Stimulated activated CD8-positive, alpha-beta memory T cell treated with anti-CD3 and anti-CD28 coated beads, Interleukin-15, amount 100 ng/mL, for 4 hours (primary cell): Measurements from ENCODE around the gene PAX2.

ENCODE experiments used
- DNase-seq, 2 donors: peaks; one replicate each; pipeline ENCODE4 v3.0.0-alpha.2; 2020; ENCODE audit warnings: low read depth in 2 of 2

The PAX2 gene

DNA sequence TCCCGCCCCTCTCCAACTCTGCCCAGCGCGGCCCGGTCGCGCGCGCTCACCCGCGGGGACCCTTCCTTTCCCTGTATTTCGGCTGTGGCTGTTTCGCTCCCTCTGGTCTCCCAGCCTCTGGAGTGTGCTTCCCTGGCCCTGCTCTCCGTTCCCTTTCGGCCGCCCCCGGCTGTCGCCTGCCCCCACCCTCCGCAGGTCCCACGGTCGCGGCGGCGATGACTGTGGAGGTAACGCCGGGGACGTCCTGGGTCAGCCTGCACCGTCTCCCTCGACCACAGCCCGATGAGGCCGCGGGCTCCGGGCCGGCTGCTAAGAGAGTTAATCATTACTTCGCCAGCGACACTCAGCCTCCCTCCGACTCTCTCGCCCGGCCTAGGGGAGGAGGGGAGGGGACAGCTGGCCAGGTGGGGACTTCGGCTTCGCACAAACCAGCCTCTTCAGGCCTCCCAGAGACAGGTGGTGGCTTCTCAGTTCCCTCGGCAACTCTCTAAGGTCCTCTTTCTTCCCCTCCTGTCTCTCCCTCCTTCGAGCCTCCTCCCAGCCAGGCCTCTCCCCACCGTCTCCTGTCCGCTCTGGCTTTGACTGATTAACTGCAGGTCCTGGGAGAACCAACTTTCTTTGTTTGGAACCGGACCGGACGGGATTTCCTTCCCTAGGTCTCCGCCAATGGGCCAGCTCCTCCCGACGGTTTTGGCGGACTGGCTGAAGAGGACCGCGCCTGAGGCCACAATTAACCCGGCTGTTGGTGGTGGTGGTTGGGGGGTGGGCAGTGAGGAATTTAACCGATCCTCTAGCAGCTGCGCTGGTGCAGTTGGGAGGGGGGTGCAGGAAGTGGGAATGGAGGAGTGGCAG, 5.6 kb upstream of the PAX2 start:
- DNase-seq, result no peak

DNA sequence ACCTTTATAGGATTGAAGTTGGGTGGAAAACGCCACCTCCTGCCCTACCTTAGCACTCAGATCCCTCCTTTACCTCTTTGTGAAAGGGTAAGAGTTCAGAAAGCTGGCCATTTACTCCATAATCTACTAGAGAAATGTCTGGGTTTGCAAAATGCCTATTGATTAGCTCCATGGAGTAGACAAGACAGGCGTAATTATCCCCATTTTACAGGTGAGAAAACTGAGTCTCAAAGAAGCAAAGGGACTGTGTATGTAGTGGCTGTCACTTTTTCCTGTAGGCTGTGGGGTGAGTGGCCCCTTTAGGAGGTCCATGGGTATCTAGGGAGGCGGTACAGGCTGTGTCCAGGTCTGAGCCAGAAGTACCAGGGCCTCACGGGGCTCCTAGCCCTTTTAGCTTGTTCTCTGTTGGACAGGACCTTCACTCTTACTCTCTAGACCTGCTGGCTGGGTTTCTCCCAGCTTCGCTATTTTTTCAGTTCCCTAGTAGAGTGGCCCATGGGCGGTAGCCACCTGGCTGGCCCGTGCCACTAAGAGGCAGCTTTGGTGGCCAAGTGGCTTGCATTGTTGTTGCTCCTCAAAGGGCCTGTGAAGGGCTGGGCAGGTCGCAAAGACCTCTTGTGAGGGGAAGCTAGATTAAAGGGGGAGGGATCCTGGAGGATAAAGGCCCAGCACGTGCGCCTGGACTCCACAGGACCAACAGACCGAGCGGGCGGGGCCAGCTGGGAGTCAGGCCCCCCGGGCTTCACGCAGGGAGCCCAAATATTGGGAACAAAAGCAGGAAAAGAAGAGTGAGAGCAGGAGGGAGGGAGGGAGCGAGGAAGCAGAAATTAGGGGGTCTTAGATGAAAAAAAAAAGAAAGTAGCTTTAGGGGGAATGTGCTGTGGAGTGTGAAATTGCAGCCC, 4.7 kb upstream of the PAX2 start:
- DNase-seq, result no peak

DNA sequence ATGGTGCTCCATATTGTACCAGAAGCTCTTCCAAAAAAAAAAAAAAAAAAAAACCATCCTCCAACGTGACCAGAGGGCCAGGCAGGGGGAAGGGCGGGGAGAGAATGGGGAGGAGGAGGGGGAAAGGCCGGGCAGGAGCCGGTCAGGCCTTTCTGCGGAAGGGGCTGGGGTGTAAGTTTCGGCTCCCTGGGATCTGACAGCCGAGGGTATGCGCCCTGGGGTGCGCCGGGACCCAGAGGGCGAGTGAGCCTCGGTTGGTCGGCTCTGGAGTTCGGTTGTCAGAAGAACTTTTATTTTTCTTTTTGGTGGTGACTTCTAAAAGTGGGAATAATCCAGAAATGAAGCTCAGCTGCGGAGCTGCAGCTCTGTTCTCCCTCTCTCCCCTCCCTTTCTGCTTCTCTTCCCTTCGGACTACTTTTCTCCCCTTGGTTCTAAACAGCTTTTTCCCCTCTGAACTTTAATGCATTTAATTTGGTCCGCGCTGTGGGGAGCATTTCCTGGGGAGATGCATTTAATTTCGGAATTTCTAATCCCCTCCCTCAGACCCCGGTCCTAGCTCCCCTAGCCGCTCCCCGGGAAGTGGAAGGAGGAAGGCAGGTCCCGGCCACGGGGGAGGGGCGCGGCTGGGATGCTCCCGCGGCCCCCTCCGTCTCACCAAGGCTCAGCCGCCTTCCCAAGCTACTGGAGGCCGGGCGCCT, 3.9 kb upstream of the PAX2 start:
- no peak for DNase-seq

DNA sequence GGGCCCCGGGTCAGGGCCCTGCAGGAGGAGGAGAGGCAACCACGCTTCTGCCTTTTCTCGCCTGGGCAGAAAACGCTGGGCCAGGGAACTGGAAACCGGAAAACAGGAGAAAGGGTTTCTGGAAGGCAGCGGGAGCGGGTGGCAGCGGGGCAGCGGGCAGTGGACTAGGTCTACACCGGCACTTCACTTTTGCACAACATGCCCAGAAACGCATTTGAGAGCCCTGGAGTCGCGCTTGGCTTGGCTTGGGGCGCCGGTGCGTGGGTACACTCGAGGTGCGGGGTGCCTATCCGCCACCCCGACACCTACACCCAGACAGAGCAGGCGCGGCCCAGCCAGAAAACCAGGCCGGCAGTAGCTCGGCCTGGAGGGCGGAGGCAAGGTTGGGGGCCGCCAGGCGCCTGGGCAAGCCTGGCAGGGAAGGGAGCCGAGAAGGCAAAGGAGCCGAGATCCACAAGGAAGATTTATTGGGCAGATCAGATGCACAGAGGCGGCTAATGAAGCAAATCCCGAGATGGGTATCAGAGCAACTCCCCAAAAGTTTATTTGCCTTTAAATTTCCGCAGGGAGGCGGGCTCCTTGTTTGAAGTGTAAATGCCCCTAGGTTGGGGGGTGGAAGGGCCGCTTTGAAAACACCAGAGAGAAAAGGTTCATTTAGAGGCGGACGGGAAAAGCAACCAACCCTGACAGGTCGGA, 3.2 kb upstream of the PAX2 start:
- DNase-seq, result no peak

DNA sequence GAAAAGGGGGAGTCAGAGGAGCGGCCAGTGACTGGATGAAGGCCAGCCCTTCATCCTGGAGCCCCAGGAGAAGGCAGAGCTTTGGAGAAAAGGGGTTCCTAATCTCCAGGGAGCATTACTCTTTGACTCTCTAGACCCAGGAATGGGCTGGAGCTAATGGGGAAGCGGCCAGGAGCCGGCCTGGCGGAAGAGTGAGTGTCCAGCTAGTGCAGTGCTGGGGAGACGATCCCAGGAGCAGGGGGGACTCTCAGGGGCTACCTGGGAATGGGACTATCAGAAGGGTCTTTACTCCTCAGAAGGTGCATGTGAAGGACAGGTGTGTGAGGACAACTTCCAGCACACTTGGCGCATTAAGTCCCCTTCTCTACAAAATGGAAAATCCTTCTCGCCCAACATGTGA, 2.4 kb upstream of the PAX2 start:
- DNase-seq, result no peak

DNA sequence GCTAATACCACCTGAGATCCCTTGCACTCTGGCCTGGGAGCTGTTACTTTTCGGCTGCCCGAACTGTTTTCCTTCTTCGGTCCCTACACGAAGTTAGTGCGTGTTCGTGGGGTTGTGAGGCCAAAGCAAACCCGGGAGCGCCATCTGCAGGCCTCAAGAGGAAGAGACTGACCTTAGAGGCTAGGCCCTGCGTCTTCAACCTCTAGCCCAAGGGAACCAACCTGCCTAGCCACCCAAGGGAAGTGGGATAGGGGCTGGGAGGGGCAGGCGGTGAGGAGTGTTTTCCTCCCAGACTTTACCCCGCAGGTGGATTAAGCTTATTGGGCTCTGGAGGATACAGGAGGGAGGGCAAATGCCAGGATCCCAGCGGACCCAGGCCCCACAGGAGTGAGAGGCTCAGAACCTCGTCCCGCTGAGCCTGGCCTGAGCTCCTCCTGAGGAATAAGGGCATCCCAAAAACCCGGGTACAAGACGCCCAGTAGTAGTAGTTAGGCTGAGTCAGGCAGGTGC, 1.7 kb upstream of the PAX2 start:
- DNase-seq, result no peak

DNA sequence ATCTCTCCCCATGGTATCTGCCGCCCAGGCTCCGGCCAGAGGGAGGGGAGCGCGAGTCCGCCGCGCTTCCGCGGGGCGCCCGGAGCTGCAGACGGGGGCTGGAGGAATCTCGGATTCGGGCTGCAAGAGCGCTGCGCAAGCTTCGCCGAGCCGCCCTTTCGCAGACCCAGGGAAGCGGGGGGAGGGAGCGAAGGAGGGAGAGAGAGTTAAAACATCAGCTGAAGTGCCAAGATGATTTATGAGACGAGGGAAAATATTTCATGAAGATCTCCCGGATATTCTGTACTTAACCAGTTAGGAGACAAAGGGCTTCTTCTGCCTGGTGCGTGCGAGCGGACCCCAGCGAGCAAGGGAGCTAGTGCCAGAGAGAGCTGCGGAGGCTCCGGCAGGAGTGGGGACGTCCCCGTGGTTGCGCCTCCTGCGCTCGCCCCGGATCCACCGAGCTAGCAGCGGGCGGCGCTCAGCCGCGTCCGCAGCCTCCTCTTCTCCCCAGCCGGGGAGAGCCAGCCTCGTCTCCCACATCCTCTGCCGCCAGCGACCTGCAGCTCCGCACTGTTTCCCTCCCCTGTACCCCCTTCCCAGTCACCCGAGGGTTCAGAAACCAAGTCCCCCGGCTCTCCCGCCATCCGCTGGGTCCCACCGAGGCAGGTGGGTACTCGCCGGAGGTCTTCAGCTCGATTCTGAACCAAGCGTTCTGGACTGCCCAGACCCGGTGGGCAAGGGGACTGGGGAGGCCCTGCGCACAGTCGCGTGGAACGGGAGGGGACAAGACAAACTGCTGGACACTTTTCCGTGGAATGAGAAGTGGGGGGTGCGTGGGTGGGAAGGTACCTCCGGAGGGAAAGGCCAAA, 1.0 kb upstream of the PAX2 start:
- DNase-seq, result no peak

DNA sequence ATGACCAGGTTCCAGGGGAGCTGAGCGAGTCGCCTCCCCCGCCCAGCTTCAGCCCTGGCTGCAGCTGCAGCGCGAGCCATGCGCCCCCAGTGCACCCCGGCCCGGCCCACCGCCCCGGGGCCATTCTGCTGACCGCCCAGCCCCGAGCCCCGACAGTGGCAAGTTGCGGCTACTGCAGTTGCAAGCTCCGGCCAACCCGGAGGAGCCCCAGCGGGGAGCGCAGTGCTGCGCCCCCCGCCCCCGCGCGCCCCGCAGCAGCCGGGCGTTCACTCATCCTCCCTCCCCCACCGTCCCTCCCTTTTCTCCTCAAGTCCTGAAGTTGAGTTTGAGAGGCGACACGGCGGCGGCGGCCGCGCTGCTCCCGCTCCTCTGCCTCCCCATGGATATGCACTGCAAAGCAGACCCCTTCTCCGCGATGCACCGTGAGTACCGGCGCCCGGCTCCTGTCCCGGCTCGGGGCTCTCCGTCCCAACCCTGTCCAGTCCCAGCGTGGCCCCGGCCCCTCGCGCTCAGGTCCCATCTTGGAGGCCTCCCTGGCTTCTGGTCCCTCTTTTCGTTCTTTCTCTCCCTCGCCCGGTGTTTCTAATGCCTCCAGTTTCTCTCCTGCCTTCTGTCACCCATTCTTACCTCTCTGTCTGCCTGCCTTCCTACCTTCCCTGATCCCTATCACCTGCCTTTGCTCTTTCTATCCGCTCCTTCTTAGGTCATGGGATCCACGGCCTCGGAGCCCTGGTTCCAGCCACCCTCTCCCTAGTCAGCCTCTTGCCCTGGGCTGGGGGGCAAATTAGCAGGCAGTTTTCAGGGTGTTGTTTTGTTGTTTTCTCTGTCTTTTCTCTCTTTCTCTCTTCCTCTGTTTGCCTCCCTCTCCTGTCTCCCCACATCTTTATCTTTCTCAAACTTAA, 751 bp downstream of the PAX2 start:
- no peak for DNase-seq

DNA sequence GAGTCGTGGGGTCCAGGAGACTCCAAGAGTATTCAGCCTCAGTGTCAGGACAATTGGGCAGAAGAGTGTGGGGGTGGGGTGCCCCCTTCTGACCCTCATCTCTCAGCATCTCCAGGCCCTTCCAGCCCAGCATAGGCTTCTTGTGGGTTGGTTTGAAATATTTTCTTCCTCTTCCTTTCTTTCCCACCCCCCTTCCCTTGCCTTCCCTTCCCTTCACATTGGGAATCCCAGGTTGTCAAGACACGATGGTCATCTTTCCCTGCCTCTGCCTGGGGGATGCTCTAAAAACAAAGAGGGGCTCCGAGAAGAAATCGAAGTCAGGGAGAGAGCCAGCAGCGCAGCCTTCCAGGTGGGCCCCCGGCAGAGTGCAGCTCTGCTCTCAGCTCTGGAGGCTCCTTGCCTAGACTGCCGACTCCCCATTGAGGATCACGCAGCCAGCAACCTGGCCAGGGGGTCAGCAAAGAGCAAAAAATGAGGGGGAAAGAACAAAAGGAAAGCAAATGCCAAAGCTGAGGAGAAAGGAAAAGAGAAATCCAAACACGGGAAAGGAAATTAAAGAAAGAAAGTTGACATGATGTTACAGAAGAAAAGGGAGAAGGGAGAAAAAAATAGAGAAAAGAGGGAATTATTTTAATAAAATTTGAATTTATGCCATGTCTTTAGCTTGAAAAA, 1.5 kb downstream of the PAX2 start:
- no peak for DNase-seq

DNA sequence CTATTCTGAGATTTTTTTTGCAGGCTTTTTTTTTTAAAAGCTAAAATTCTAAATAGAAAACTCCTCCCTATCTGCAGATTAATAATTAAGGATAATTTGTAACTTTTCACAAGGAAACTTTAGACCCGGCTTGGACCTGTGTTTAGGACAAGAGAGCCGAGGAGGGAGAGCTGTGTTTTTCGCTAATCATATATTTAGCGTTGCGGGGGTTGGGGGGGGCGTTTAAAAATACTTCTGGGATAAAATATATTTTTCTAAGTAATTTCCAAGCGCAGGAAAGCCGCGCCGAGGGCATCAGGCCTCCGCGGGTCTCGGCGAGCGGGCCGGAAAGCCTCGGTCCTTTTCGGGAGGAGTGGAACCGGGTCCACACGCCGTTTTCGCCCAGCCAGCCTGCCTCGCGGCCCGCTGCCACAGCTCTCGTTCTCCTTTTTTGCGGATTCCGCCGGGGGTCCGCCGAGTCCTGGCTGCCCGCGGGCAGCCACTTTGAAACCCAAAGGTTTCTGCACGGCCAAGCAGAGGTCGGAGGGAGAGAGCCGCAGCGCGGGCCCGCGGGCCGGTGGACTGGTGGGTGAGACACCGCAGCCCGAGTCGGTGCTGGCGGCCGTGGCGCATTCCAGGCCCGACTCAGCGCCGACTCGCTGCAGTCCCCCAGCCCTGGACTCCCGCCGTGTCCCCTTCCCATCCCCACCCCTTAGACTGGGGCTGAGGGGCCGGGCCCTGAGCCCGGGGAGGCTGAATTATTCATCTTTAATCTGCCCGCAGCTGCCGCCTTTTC, 2.3 kb downstream of the PAX2 start:
- no peak for DNase-seq

DNA sequence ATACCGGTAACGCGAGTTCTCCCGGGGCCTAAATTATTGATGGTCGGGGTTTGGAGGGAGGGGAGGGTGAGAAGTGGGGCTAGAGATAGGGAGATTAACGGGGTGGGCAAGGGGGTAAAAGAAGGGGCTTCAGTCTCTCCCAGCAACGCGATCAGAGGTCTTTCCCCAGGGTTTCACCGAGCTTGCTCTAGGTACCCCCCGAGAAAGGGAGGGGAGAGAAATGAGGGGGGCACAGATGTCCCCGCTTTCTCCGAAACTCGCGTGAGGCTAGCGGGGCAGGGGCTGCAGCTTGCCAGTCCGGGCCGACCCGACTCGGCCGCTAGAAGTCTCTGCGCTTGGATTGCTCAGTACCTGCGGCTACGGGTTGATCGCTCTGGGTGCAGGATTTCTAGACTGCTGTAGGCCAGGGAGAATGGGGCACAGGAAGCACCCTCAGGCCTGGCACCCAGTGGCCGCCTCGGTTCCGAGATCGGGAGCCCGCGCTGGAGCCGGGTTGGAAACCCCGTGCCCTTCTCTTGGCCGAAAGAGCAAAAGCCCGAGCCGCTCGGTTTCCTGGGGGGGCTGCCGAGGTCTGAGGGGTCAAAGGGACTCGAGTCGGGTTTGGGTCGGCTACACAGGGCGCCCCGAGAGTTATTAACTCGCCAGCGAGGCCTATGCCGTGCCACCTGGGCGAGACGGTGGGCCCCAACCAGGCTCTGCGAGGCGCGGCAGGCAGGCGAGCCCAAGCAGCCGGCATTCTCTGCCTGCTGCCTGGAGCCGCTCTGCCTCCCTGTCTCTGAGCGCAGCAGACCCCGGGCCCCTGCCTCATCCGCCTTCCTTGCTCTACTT, 3.1 kb downstream of the PAX2 start:
- DNase-seq, result no peak

DNA sequence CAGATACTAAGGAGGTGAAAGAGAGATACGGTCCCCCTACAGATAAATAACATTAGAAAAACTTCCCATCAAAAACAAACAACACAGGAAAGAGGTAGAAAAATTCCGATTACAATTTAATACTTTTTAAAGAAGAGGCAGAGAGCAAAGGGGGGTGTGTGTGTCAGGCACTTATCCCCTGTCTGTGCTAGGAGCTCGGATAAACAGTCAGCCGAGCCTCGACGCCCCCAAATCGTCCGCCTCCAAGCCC, 3.6 kb downstream of the PAX2 start:
- DNase-seq, result no peak

DNA sequence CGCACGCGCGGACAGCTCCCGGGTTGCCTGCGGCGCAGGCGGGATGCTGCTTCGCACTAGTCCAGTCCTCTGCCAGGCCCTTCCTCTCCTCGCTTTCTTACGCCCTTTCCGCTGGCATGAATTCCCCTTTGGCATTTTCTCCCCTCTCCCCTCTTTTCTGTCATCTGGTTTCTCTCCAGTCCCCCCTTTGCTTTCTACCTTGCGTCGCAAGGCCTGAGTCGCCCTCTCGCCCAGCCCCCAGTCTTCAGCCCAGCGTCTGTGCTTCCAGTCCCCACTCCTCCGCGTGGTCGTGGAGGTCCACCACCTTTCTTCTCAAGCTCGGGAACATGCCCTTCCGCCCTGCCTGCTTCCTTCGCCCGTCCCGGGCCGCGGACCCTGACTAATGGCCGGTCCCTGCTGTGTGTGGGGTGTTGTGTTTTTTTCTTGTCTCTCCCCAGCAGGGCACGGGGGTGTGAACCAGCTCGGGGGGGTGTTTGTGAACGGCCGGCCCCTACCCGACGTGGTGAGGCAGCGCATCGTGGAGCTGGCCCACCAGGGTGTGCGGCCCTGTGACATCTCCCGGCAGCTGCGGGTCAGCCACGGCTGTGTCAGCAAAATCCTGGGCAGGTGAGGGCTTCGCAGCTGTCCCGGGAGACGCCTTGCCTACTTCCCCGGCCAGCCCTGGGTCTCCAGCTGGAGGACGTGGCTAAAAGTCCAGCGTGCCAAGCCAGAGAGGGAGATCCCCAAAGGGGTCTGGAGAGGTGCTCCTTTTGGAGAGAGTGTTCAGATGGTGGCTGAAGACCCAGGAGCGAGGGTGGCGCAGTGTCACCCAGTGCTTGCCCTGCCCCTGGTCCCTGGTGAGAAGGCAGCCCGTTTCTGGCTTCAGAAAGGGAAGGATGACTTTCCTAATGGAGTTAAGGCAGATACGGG, 4.2 kb downstream of the PAX2 start:
- no peak for DNase-seq

DNA sequence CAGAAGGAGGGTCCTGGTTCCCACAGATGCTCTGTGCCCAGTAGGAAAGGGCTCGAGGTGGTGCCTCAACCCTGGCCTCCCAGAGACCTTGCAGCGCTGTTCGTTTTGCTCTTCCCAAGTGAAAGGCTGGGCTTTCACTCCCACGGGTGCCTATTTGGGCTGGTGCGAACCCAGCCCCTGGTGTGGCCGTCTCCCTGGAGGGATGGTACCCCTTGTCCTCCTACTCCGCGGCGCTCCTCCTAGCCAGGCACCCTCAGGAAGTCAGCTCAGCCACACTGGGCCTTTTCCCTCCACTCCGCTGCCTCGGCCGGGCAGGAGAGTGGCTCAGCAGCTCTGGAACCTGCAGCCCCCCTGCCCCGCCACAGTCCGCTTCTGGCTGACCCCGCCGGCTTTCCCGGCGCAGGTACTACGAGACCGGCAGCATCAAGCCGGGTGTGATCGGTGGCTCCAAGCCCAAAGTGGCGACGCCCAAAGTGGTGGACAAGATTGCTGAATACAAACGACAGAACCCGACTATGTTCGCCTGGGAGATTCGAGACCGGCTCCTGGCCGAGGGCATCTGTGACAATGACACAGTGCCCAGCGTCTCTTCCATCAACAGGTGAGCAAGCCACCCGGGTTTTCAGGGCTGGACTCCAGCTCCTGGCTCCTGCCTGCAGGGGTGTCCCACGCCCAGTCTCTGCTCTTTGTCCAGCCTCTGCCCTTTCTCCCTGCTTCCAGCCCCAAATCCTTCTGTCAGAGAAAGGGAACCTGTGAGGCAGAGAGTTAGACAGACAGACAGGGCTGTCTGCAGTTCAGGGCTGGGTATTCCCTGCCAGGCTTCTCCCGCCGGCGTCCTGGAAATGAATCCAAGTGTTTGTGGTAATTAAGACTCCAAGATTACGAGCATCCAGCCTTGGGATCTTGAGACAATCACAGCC, 5.2 kb downstream of the PAX2 start:
- no peak for DNase-seq

DNA sequence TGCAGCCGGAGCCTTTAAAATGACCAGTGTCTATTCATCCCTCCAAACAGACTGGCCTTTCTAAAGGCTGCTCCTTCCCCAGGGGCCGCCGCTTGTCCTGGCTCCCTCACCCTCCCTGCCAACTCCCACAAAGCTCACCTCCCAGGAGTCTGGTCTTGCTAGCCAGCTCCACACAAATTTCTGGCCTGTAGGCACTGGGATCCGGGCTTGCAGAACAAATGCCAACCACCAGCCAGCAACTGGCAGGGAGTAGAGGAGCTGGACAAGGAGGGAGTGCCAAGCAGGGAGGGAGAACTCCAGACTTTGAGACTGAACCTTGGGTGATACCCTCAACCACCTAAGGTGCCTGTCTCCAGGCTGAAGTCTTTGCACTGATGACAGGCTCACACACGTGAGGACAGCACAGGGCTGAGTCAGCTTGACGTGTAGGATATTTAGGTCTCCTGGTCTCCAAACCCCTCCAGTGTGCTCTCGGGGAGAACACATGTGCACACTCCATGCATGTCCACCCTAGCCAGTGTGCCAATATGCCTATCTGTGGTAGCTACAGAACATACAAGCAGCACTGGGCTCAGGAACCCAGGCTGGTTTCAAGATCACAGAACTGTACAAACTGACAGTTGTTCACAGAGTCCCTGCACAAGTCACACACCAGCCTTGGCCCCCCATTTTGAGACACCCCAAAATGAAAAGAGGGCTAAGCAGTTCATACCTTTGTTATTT, 6.0 kb downstream of the PAX2 start:
- no peak for DNase-seq
